Panc1 (cell line): ENCODE results near the gene SLC48A1. TPM values are rescaled to one million over a fixed set of nuclear protein-coding genes. Genes with fewer than 3 reads are reported as not detected.

Experiments used
- ATAC-seq: fragments of 200-7000 bp; cut with Tn5 transposase; 2 replicates; pipeline ENCODE4 v1.9.1; 2020; ENCODE audit warnings: mild to moderate bottlenecking, moderate library complexity
- BruUV-seq: library from RNA; stranded (reverse); fragments of 400-500 nt; replicated peaks from 2 replicates; lab custom pipeline; 2021; lab: Mats Ljungman, UMichigan
- CTCF ChIA-PET: fragments of 300-600 bp; sonication (Branson Sonifier 250); formaldehyde crosslinking; loops from one replicate; lab custom pipeline; 2022; ENCODE audit warnings: antibody characterized with exemption; lab: Charles Lee
- POLR2A ChIA-PET: fragments of 300-600 bp; sonication (Branson Sonifier 250); formaldehyde crosslinking; loops from one replicate; lab custom pipeline; 2022; ENCODE audit warnings: antibody characterized with exemption; lab: Charles Lee
- DNase-seq: peaks from one replicate; pipeline ENCODE4 v3.0.0-alpha.2; 2010; ENCODE audit warnings: low read depth, low spot score
- H3K27ac ChIP-seq: 2 replicates; pipeline ENCODE4 v1.5.1; 2011; ENCODE audit warnings: mild to moderate bottlenecking, low read length, inconsistent platforms
- H3K27me3 ChIP-seq: fragments of 200-500 bp; sonication (Bioruptor generic); 2 replicates; pipeline ENCODE4 v1.6.0; 2014; ENCODE audit warnings: low read length, inconsistent platforms; ENCODE audit not compliant: control insufficient read depth, insufficient read depth
- H3K36me3 ChIP-seq: fragments of 200-500 bp; sonication (Bioruptor generic); 2 replicates; pipeline ENCODE4 v1.5.1; 2014; ENCODE audit warnings: inconsistent platforms, mild to moderate bottlenecking, low read length, moderate library complexity; ENCODE audit not compliant: control insufficient read depth, insufficient read depth
- H3K4me1 ChIP-seq: 2 replicates; pipeline ENCODE4 v1.5.1; 2011; ENCODE audit warnings: inconsistent platforms, mild to moderate bottlenecking, low read length, moderate library complexity; ENCODE audit not compliant: control insufficient read depth, insufficient read depth
- H3K4me3 ChIP-seq, 2 experiments: 2 replicates each; pipeline ENCODE4 v1.5.1; 2011 to 2012; ENCODE audit warnings: low read depth in 2 of 2, low read length in 2 of 2, mild to moderate bottlenecking in 2 of 2, inconsistent platforms in 1 of 2, moderate library complexity in 1 of 2
- H3K9me3 ChIP-seq: fragments of 200-500 bp; sonication (Bioruptor generic); 2 replicates; pipeline ENCODE4 v1.5.1; 2014; ENCODE audit warnings: low read depth, mild to moderate bottlenecking, inconsistent platforms, low read length, moderate library complexity; ENCODE audit not compliant: control insufficient read depth, insufficient read depth
- CTCF ChIP-seq: fragments of 450-650 bp; IDR thresholded peaks from 2 replicates; pipeline ENCODE4 v1.5.1; 2017; ENCODE audit warnings: mild to moderate bottlenecking
- POLR2AphosphoS5 ChIP-seq: IDR thresholded peaks from 2 replicates; pipeline ENCODE4 v1.6.1; 2012; ENCODE audit warnings: mild to moderate bottlenecking, low read depth, low read length, moderate library complexity
- SIN3A ChIP-seq: IDR thresholded peaks from 2 replicates; pipeline ENCODE4 v1.6.1; 2012; ENCODE audit warnings: low read depth, mild to moderate bottlenecking, low read length, moderate library complexity, borderline replicate concordance; ENCODE audit not compliant: insufficient read depth
- TCF7L2 ChIP-seq: IDR thresholded peaks from 2 replicates; pipeline ENCODE4 v1.6.1; 2011; ENCODE audit warnings: mild to moderate bottlenecking, low read depth, low read length, inconsistent platforms
- in situ Hi-C: cut with HindIII; loops from 2 replicates; pipeline ENCODE4 v1.10.0; 2016; ENCODE audit warnings: low sequenced_read_pairs, low pct_unique_long_range_greater_than_20kb
- intact Hi-C: fragments of 100-400 bp; cut with micrococcal nuclease; formaldehyde crosslinking; loops from one replicate; pipeline ENCODE4 v1.10.0; 2022; ENCODE audit not compliant: unreplicated experiment
- total RNA-seq: library from RNA; stranded (reverse); gene quantifications from one replicate; pipeline ENCODE4 v1.2.1, GENCODE V29; 2021; ENCODE audit not compliant: unreplicated experiment
- TF ChIP-seq, protein P1 (sequence below), 2 experiments: IDR thresholded peaks; 2 replicates each; pipeline ENCODE4 v1.6.1; 2011 to 2012; ENCODE audit warnings: low read depth in 2 of 2, control low read depth in 1 of 2, low read length in 1 of 2, mild to moderate bottlenecking in 1 of 2, moderate library complexity in 1 of 2; ENCODE audit not compliant: insufficient read depth in 1 of 2

Gene SLC48A1
- total RNA-seq, 1 experiment from 2014 or later = 32.0 TPM

- in situ Hi-C loops (no loop called here), intact Hi-C loops (no loop called here)
- H3K27me3 ChIP-seq = no peaks in the 10 kb centered on the region
- peaks cover 39% of the 10 kb centered on the region for H3K4me1 ChIP-seq
- H3K36me3 ChIP-seq = no peaks in the 10 kb centered on the region; the same call in 1 of the 2 replicates
- ChIA-PET CTCF (interaction anchor here (0.6 to 2.4 kb wide), 4 partner anchors 36 to 126 kb away, joined by 3 to 10 read pairs (median 4); no protein-coding TSS in a partner anchor), POLR2A (no interaction called here)
- DNase-seq = no peak
- BruUV-seq = no TSS peak
- TF ChIP-seq, protein P1, sequence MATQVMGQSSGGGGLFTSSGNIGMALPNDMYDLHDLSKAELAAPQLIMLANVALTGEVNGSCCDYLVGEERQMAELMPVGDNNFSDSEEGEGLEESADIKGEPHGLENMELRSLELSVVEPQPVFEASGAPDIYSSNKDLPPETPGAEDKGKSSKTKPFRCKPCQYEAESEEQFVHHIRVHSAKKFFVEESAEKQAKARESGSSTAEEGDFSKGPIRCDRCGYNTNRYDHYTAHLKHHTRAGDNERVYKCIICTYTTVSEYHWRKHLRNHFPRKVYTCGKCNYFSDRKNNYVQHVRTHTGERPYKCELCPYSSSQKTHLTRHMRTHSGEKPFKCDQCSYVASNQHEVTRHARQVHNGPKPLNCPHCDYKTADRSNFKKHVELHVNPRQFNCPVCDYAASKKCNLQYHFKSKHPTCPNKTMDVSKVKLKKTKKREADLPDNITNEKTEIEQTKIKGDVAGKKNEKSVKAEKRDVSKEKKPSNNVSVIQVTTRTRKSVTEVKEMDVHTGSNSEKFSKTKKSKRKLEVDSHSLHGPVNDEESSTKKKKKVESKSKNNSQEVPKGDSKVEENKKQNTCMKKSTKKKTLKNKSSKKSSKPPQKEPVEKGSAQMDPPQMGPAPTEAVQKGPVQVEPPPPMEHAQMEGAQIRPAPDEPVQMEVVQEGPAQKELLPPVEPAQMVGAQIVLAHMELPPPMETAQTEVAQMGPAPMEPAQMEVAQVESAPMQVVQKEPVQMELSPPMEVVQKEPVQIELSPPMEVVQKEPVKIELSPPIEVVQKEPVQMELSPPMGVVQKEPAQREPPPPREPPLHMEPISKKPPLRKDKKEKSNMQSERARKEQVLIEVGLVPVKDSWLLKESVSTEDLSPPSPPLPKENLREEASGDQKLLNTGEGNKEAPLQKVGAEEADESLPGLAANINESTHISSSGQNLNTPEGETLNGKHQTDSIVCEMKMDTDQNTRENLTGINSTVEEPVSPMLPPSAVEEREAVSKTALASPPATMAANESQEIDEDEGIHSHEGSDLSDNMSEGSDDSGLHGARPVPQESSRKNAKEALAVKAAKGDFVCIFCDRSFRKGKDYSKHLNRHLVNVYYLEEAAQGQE (IDR thresholded peaks at IDR 0.05; ENCODE audit: insufficient read depth in 1 of 2, low read depth in 2 of 2, low read length in 1 of 2) = no peak
- 0 out of 2 replicates have a peak, but pooled peaks have one; percentile 9 for TF ChIP-seq POLR2AphosphoS5
- ATAC-seq = no peak
- H3K27ac ChIP-seq = peak overlapping the region; percentile 70; the same call in 1 of the 2 replicates
- no peak overlapping the region for H3K4me3 ChIP-seq
- H3K9me3 ChIP-seq = no peaks in the 10 kb centered on the region
Observed at GRCh38 chr12:47777151-47777550, 4.1 kb downstream of the SLC48A1 start.

GRCh38 chr12:47777741-47778558 is 4.9 kb downstream of the SLC48A1 start:
- in situ Hi-C loops = no loop called here
- TF ChIP-seq TCF7L2 (no peak), POLR2AphosphoS5 (no peak), SIN3A (no peak), CTCF (no peak)
- TF ChIP-seq, protein P1 (IDR thresholded peaks at IDR 0.05; ENCODE audit: insufficient read depth in 1 of 2, low read depth in 2 of 2, low read length in 1 of 2) = no peak
- Histone ChIP-seq H3K36me3 (no peaks in the 10 kb centered on the region; the same call in 1 of the 2 replicates), H3K4me1 (peaks cover 33% of the 10 kb centered on the region), H3K27ac (no peak overlapping the region; the same call in 1 of the 2 replicates), H3K27me3 (no peaks in the 10 kb centered on the region), H3K4me3 (no peak overlapping the region), H3K9me3 (no peaks in the 10 kb centered on the region)
- no TSS peak for BruUV-seq
- intact Hi-C loops = loop anchor here (2.0 kb wide), 2 partner anchors 33 to 63 kb away; no protein-coding TSS in a partner anchor
- DNase-seq (no peak), ATAC-seq (no peak)
- CTCF ChIA-PET = interaction anchor here (1.0 to 2.4 kb wide), 4 partner anchors 34 to 127 kb away, joined by 3 to 10 read pairs (median 6); no protein-coding TSS in a partner anchor
- POLR2A ChIA-PET = no interaction called here
